Kidney (tissue), 14 donors: Measurements from ENCODE around the gene NOL3. TPM values are rescaled to one million over a fixed set of nuclear protein-coding genes. Genes with fewer than 3 reads are reported as not detected.

ENCODE experiments used
- DNase-seq, 5 donors: peaks; one replicate each; pipeline ENCODE4 v3.0.0-alpha.2; 2013 to 2020
- FAIRE-seq: peaks from 2 replicates; lab custom pipeline; 2012; peaks lifted over from hg19 to GRCh38; lab: Jason Lieb, UNC
- H3K27ac ChIP-seq, 2 donors: one replicate each; pipeline ENCODE4 v1.7.0; 2013; ENCODE audit warnings: low read depth in 2 of 2, low read length in 2 of 2, inconsistent platforms in 1 of 2
- H3K27me3 ChIP-seq: one replicate; pipeline ENCODE4 v1.7.1; 2013; ENCODE audit warnings: low read length, inconsistent platforms; ENCODE audit not compliant: control insufficient read depth, insufficient read depth
- H3K36me3 ChIP-seq, 3 donors: one replicate each; pipeline versions ENCODE4 v1.7.0 to v1.7.1; 2013; ENCODE audit warnings: low read length in 3 of 3, control low read depth in 1 of 3, inconsistent platforms in 1 of 3; ENCODE audit not compliant: insufficient read depth in 3 of 3, control insufficient read depth in 2 of 3
- H3K4me1 ChIP-seq, 3 donors: one replicate each; pipeline versions ENCODE4 v1.7.0 to v1.7.1; 2013; ENCODE audit warnings: low read length in 3 of 3, inconsistent platforms in 1 of 3, low read depth in 1 of 3; ENCODE audit not compliant: control insufficient read depth in 2 of 3, insufficient read depth in 2 of 3
- H3K4me3 ChIP-seq, 3 donors: one replicate each; pipeline versions ENCODE4 v1.7.0 to v1.8.1; 2013; ENCODE audit warnings: low read length in 3 of 3, control low read depth in 1 of 3, inconsistent platforms in 1 of 3
- H3K9ac ChIP-seq, 3 donors: one replicate each; pipeline versions ENCODE4 v1.7.0 to v1.7.1; 2013; ENCODE audit warnings: low read length in 3 of 3, control low read depth in 1 of 3, inconsistent platforms in 1 of 3
- H3K9me3 ChIP-seq, 3 donors: one replicate each; pipeline versions ENCODE4 v1.7.0 to v1.7.1; 2013; ENCODE audit warnings: low read length in 3 of 3, control low read depth in 1 of 3, inconsistent platforms in 1 of 3; ENCODE audit not compliant: control insufficient read depth in 2 of 3, insufficient read depth in 1 of 3
- intact Hi-C: fragments of 100-400 bp; cut with DNase I; formaldehyde crosslinking; loops from one replicate; pipeline ENCODE4 v1.11.1; 2022
- polyA plus RNA-seq: library from polyadenylated mRNA; stranded (reverse); fragments of 350-450 nt; fragmentation: Illumina TruSeq; extraction: RNeasy Lipid Tissue Mini Kit (QIAGEN cat#74804); gene quantifications from one replicate; pipeline ENCODE4 v1.2.3, GENCODE V29; 2014; ENCODE audit warnings: low read depth, low replicate concordance; ENCODE audit not compliant: insufficient read depth
- total RNA-seq: library from RNA; stranded (reverse); fragmentation: NEBNext Ultra II Directional; extraction: Animal tissue kit (Norgen Biotek cat#: 25700); gene quantifications from one replicate; pipeline ENCODE4 v1.2.1, GENCODE V29; 2021
- TF ChIP-seq, protein P1 (sequence below): IDR thresholded peaks from 3 replicates; pipeline ENCODE4 v1.5.1; 2012; ENCODE audit warnings: mild to moderate bottlenecking, moderate library complexity, borderline replicate concordance; ENCODE audit not compliant: insufficient read depth; ENCODE audit errors: extremely low read depth
- donor health status: control.
- donor health status: control.
- donor health status: control.
- donor health status: control.
- donor health status: control.
- donor health status: DM: yes; HTN: yes; CAD: no.
- donor health status: Normal renal cell carcinoma (clear cell type).

The NOL3 gene
- total and polyA plus RNA-seq, 2 donors from 2014 or later: 35.3 to 36.4 TPM

DNA sequence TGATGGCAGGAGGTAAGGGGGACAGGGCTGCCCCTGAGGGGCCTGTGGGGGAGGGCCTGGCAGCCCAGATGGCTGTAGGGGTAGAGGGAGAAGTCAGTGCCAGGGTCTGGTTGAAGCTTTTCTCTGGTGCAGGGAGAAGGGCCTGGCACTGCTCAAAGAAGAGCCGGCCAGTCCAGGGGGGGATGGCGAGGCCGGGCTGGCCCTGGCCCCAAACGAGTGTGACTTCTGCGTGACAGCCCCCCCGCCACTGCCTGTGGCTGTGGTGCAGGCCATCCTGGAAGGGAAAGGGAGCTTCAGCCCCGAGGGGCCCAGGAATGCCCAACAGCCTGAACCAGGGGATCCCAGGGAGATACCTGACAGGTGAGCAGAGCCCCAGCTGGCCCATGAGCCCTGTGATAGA is 2.8 kb upstream of the NOL3 start:
- no peaks in the 10 kb centered on the region for H3K36me3 ChIP-seq
- no peak for FAIRE-seq
- H3K4me3 ChIP-seq: no peak overlapping the region
- intact Hi-C loops: no loop called here
- H3K9ac ChIP-seq: no peak overlapping the region
- no peak for DNase-seq
- H3K27ac ChIP-seq: no peak overlapping the region
- H3K4me1 ChIP-seq: peaks cover 0 to 43% (median 4%) of the 10 kb centered on the region in 3 donors
- H3K27me3 ChIP-seq: peaks cover 38% of the 10 kb centered on the region
- TF ChIP-seq, protein P1, sequence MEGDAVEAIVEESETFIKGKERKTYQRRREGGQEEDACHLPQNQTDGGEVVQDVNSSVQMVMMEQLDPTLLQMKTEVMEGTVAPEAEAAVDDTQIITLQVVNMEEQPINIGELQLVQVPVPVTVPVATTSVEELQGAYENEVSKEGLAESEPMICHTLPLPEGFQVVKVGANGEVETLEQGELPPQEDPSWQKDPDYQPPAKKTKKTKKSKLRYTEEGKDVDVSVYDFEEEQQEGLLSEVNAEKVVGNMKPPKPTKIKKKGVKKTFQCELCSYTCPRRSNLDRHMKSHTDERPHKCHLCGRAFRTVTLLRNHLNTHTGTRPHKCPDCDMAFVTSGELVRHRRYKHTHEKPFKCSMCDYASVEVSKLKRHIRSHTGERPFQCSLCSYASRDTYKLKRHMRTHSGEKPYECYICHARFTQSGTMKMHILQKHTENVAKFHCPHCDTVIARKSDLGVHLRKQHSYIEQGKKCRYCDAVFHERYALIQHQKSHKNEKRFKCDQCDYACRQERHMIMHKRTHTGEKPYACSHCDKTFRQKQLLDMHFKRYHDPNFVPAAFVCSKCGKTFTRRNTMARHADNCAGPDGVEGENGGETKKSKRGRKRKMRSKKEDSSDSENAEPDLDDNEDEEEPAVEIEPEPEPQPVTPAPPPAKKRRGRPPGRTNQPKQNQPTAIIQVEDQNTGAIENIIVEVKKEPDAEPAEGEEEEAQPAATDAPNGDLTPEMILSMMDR: no peak
- H3K9me3 ChIP-seq: no peaks in the 10 kb centered on the region

DNA sequence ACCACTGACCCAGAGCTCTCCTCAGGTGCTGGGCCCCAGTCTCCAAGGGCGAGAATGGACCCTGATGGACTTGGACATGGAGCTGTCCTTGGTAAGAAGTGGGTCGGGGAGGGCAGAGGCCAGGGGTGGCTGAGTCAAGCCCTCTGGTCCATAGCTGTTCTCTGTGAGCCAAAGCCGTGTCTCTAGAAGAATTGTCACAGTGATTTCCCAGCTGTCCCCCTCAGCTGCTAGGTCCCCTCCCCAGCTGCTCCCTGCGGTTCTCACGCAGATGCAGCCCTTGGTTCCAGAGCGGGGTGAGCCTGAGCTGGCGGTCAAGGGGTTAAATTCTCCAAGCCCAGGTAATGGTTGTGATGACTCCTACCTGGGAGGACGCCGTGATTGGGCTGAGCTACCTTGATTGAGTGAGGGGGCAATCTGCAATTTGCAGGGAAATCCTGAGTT is 1.3 kb upstream of the NOL3 start:
- no peak for DNase-seq
- no peak overlapping the region for H3K27ac ChIP-seq
- no peak overlapping the region for H3K4me3 ChIP-seq
- intact Hi-C loops: no loop called here
- no peaks in the 10 kb centered on the region for H3K9me3 ChIP-seq
- H3K27me3 ChIP-seq: peaks cover 37% of the 10 kb centered on the region
- no peak for FAIRE-seq
- peaks cover 0 to 39% (median 4%) of the 10 kb centered on the region in 3 donors for H3K4me1 ChIP-seq
- H3K9ac ChIP-seq: no peak overlapping the region
- no peaks in the 10 kb centered on the region for H3K36me3 ChIP-seq
- TF ChIP-seq, protein P1: no peak

DNA sequence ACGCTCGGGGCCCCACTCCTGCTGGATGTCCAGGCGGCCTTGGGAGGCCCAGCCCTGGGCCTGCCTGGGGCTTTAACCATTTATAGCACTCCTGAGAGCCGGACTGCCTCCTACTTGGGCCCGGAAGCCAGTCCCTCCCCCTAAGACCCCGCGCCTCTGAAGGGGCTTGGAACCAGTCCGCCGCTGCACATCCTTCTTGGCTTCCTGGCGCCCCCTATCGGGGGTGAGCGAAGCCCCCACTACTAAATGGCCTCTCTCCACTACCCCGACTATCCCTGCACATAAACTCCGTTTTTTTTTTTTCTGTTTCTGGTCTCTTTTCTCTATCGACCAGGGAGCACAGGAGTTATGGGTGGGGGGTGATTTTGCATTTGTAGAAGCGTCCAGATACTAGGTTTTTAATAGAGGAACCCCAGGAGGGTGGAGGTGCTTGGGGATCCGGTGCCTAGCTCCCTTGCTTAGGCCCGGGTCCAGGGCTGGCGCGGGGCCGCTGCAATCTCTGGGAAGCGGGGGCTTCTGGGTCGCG is 633 bp upstream of the NOL3 start:
- Histone ChIP-seq H3K9ac (peak overlapping the region in 1 of 3 donors; percentile 73), H3K27ac (peak overlapping the region; percentile 82 to 85), H3K27me3 (peaks cover 37% of the 10 kb centered on the region), H3K36me3 (no peaks in the 10 kb centered on the region), H3K4me3 (peak overlapping the region in 2 of 3 donors; percentile 36 to 64), H3K9me3 (no peaks in the 10 kb centered on the region), H3K4me1 (peaks cover 0 to 41% (median 7%) of the 10 kb centered on the region in 3 donors)
- intact Hi-C loops: no loop called here
- TF ChIP-seq, protein P1: no peak
- FAIRE-seq (no peak), DNase-seq (peak in 4 of 5 donors; percentile 56 to 82 (median 72))
